HepG2 (cell line): ENCODE results near the gene TAF11. TPM values are rescaled to one million over a fixed set of nuclear protein-coding genes. Genes with fewer than 3 reads are reported as not detected.

Experiments used
- ATAC-seq: fragments of 200-7000 bp; cut with Tn5 transposase; 3 replicates; pipeline ENCODE4 v1.9.1; 2020; ENCODE audit warnings: mild to moderate bottlenecking, moderate library complexity
- BruUV-seq: library from RNA; stranded (reverse); fragments of 400-500 nt; replicated peaks from 2 replicates; lab custom pipeline; 2021; lab: Mats Ljungman, UMichigan
- CTCF ChIA-PET: fragments of 300-600 bp; formaldehyde crosslinking; extraction: SDS; loops from one replicate; lab custom pipeline; 2021; ENCODE audit warnings: low total read pairs, inconsistent platforms, low intra/inter-chr PET ratio; lab: Yijun Ruan, JAX
- POLR2A ChIA-PET: fragments of 350-600 bp; sonication (Branson Sonifier 250); formaldehyde crosslinking; loops from one replicate; lab custom pipeline; 2020; ENCODE audit warnings: antibody characterized with exemption, inconsistent platforms; lab: Yijun Ruan, JAX
- DNase-seq: peaks from one replicate; pipeline ENCODE4 v3.0.0-alpha.2; 2015; ENCODE audit warnings: low spot score
- FAIRE-seq: peaks from 3 replicates; lab custom pipeline; 2011; peaks lifted over from hg19 to GRCh38; lab: Jason Lieb, UNC
- H2AFZ ChIP-seq: one replicate; pipeline ENCODE4 v1.6.1; 2011; ENCODE audit warnings: low read length, inconsistent platforms
- H3K27ac ChIP-seq: fragments of 300-600 bp; 3 replicates; pipeline ENCODE4 v1.8.0; 2011; ENCODE audit warnings: mixed run types, mild to moderate bottlenecking, mixed read lengths, low read length, inconsistent platforms; ENCODE audit not compliant: insufficient read depth; ENCODE audit errors: extremely low read length
- H3K27me3 ChIP-seq, 2 experiments: fragments of 200-600 bp in 1 of 2; 2 replicates in 1 of 2; 3 replicates in 1 of 2; pipeline versions ENCODE4 v1.6.0 to v1.8.0; 2011; ENCODE audit warnings: low read length in 2 of 2, mild to moderate bottlenecking in 2 of 2, moderate library complexity in 2 of 2, inconsistent platforms in 1 of 2; ENCODE audit not compliant: insufficient read depth in 2 of 2, control insufficient read depth in 1 of 2
- H3K36me3 ChIP-seq, 2 experiments: fragments of 200-600 bp in 1 of 2; replicated peaks in 1 of 2; 2 replicates in 1 of 2; 3 replicates in 1 of 2; pipeline versions ENCODE4 v1.5.1 to v1.8.0; 2011; ENCODE audit warnings: low read length in 2 of 2, inconsistent platforms in 1 of 2; ENCODE audit not compliant: insufficient read depth in 2 of 2, control insufficient read depth in 1 of 2
- H3K4me1 ChIP-seq: 2 replicates; pipeline ENCODE4 v1.5.1; 2012; ENCODE audit warnings: low read length, inconsistent platforms; ENCODE audit not compliant: insufficient read depth
- H3K4me2 ChIP-seq: 2 replicates; pipeline ENCODE4 v1.6.0; 2011; ENCODE audit warnings: low read depth, low read length, inconsistent platforms
- H3K4me3 ChIP-seq, 3 experiments: fragments of 200-600 bp in 1 of 3; sonication (generic), shearing (Covaris generic) in 1 of 3; replicated peaks in 1 of 3; 2 replicates each; pipeline ENCODE4 v1.5.1; 2011 to 2016; ENCODE audit warnings: low read length in 3 of 3, inconsistent platforms in 2 of 3, low read depth in 2 of 3, mild to moderate bottlenecking in 2 of 3, control low read depth in 1 of 3, mixed read lengths in 1 of 3; ENCODE audit not compliant: insufficient read depth in 1 of 3
- H3K79me2 ChIP-seq: one replicate; pipeline ENCODE4 v1.6.1; 2011; ENCODE audit warnings: low read length, inconsistent platforms; ENCODE audit not compliant: insufficient read depth
- H3K9ac ChIP-seq: 2 replicates; pipeline ENCODE4 v1.6.0; 2011; ENCODE audit warnings: mild to moderate bottlenecking, low read depth, low read length, inconsistent platforms; ENCODE audit not compliant: insufficient read depth
- H3K9me3 ChIP-seq: 2 replicates; pipeline ENCODE4 v1.5.1; 2012; ENCODE audit warnings: mild to moderate bottlenecking, low read length
- H4K20me1 ChIP-seq: 2 replicates; pipeline ENCODE4 v1.6.0; 2011; ENCODE audit warnings: inconsistent platforms, mild to moderate bottlenecking, low read length, moderate library complexity; ENCODE audit not compliant: insufficient read depth
- AGO2 ChIP-seq: fragments of 200-400 bp; formaldehyde crosslinking; optimal IDR thresholded peaks from 2 replicates; pipeline ENCODE3; 2017; ENCODE audit warnings: mild to moderate bottlenecking, low read depth, low read length, moderate library complexity
- ARNTL ChIP-seq: sonication (generic); formaldehyde crosslinking; IDR thresholded peaks from 2 replicates; pipeline ENCODE4 v1.4.0; 2020; ENCODE audit warnings: mild to moderate bottlenecking, missing genetic modification reagents
- ATF7 ChIP-seq, 2 experiments: fragments of 450-650 bp in 1 of 2; sonication (generic) in 1 of 2; formaldehyde crosslinking in 1 of 2; IDR thresholded peaks; 2 replicates each; pipeline versions ENCODE4 v1.4.0 to v1.6.1; 2016 to 2020; ENCODE audit warnings: antibody characterized with exemption in 1 of 2, mild to moderate bottlenecking in 1 of 2, missing genetic modification reagents in 1 of 2
- CCDC6 ChIP-seq: sonication (generic); formaldehyde crosslinking; IDR thresholded peaks from 2 replicates; pipeline ENCODE4 v1.8.1; 2022; ENCODE audit warnings: mild to moderate bottlenecking, missing genetic modification reagents, moderate library complexity
- HDAC2 ChIP-seq: sonication (generic); formaldehyde crosslinking; IDR thresholded peaks from 2 replicates; pipeline ENCODE4 v1.4.0; 2020; ENCODE audit warnings: missing genetic modification reagents
- HNRNPLL ChIP-seq: fragments of 200-400 bp; formaldehyde crosslinking; IDR thresholded peaks from 2 replicates; pipeline ENCODE4 v1.6.1; 2017; ENCODE audit warnings: mild to moderate bottlenecking, low read depth, low read length; ENCODE audit not compliant: poor library complexity, severe bottlenecking
- NONO ChIP-seq, 2 experiments: fragments of 450-650 bp in 1 of 2; sonication (generic) in 1 of 2; formaldehyde crosslinking in 1 of 2; IDR thresholded peaks in 1 of 2; conservative IDR thresholded peaks in 1 of 2; 2 replicates each; pipeline versions ENCODE4 v1.6.1 to v1.8.0; 2017 to 2022; ENCODE audit warnings: mild to moderate bottlenecking in 1 of 2, missing genetic modification reagents in 1 of 2, moderate library complexity in 1 of 2
- PRPF4 ChIP-seq: fragments of 200-400 bp; formaldehyde crosslinking; IDR thresholded peaks from 2 replicates; pipeline ENCODE4 v1.6.1; 2016; ENCODE audit warnings: low read length, low read depth; ENCODE audit not compliant: poor library complexity, severe bottlenecking
- ZNF121 ChIP-seq: sonication (generic); formaldehyde crosslinking; IDR thresholded peaks from 2 replicates; pipeline ENCODE4 v1.5.0; 2020; ENCODE audit warnings: mild to moderate bottlenecking, missing genetic modification reagents
- ZNF30 ChIP-seq: sonication (generic); formaldehyde crosslinking; IDR thresholded peaks from 2 replicates; pipeline ENCODE4 v1.5.0; 2020; ENCODE audit warnings: mild to moderate bottlenecking, missing genetic modification reagents
- WGBS: methylation state at CpG from one replicate; pipeline ENCODE4 v1.1.6; 2017; ENCODE audit warnings: low lambda C conversion rate; 5-methylcytosine and 5-hydroxymethylcytosine counted together
- in situ Hi-C: cut with HindIII; loops from 2 replicates; pipeline ENCODE4 v1.10.0; 2017; ENCODE audit warnings: low pct_unique_long_range_greater_than_20kb; ENCODE audit not compliant: extremely low pct_ligation_motif_present
- intact Hi-C: fragments of 100-400 bp; cut with micrococcal nuclease; formaldehyde crosslinking; loops from one replicate; pipeline ENCODE4 v1.10.0; 2022; ENCODE audit not compliant: unreplicated experiment
- polyA plus RNA-seq, 8 experiments: library from polyadenylated mRNA; depleted of rRNA in 3 of 8; stranded (reverse) in 7 of 8; unstranded in 1 of 8; fragments of >200 nt; fragmentation: Illumina TruSeq in 4 of 8; extraction: Trizol in 4 of 8; gene quantifications; 2 replicates each; pipeline versions ENCODE4 v1.2.1 to v1.2.3, GENCODE V29; 2011 to 2016; ENCODE audit warnings: low read depth in 4 of 8, missing spikeins in 1 of 8, mixed read lengths in 1 of 8; ENCODE audit not compliant: insufficient read depth in 1 of 8
- total RNA-seq, 5 experiments: library from RNA; depleted of rRNA; stranded (reverse); fragments of >200 nt; fragmentation: Illumina TruSeq; extraction: Trizol; gene quantifications; 2 replicates each; pipeline ENCODE4 v1.2.3, GENCODE V29; 2016; ENCODE audit warnings: low read depth in 1 of 5
- TF ChIP-seq, protein P1 (sequence below): sonication (generic); formaldehyde crosslinking; IDR thresholded peaks from 2 replicates; pipeline ENCODE4 v1.8.1; 2023; ENCODE audit warnings: mild to moderate bottlenecking, missing genetic modification reagents
- TF ChIP-seq, protein P2 (sequence below): sonication (generic); formaldehyde crosslinking; IDR thresholded peaks from 2 replicates; pipeline ENCODE4 v1.8.0; 2022; ENCODE audit warnings: missing genetic modification reagents, low read depth, mild to moderate bottlenecking, borderline replicate concordance
- TF ChIP-seq, protein P3 (sequence below): sonication (generic); formaldehyde crosslinking; IDR thresholded peaks from 2 replicates; pipeline ENCODE4 v1.4.0; 2020; ENCODE audit warnings: missing genetic modification reagents
- TF ChIP-seq, protein P4 (sequence below): sonication (generic); formaldehyde crosslinking; IDR thresholded peaks from 2 replicates; pipeline ENCODE4 v1.9.0; 2022; ENCODE audit warnings: low read depth, missing genetic modification reagents

TAF11 gene
- total and polyA plus RNA-seq, 2 of the 13 experiments (the other 11 are each of a cell fraction or from before 2014, with no cell fraction given) = 35.4 to 73.6 TPM

DNA sequence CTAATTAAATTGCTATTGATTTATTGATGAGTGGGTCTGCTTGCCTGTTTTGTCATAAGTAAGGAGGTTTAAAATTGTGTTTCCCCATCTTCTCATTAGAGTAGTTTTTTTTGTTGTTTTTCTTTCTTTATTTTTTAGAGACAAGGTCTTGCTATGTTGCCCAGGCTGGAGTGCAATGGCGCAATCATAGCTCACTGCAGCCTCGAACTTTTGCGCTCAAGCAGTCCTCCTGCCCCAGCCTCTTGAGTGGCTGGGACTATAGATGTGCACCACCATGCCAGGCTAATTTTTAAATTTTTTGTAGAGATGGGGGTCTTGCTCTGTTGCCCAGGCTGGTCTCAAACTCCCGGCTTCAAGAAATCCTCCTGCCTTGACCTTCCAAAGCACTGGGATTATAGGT lies 32.3 kb upstream of the TAF11 start:
- no peaks in the 10 kb centered on the region for H3K9me3 ChIP-seq
- no peak for ATAC-seq
- CTCF ChIA-PET = no interaction called here
- no peaks in the 10 kb centered on the region for H3K79me2 ChIP-seq
- H3K27me3 ChIP-seq = no peaks in the 10 kb centered on the region
- no peaks in the 10 kb centered on the region; a peak in 1 of 5 replicates for H3K36me3 ChIP-seq
- no peak for FAIRE-seq
- no peak overlapping the region for H3K9ac ChIP-seq
- TF ChIP-seq PRPF4 = no peak
- peak; percentile 59 for TF ChIP-seq ZNF121 (CRISPR knock-in tag)
- no peak for TF ChIP-seq NONO (IDR thresholded peaks at IDR 0.05)
- TF ChIP-seq NONO (CRISPR knock-in tag; conservative IDR thresholded peaks at IDR 0.05) = no peak
- TF ChIP-seq ZNF30 (CRISPR knock-in tag) = no peak
- no peak overlapping the region for H3K4me2 ChIP-seq
- intact Hi-C loops (no loop called here), in situ Hi-C loops (no loop called here)
- no TSS peak for BruUV-seq
- no peaks in the 10 kb centered on the region for H4K20me1 ChIP-seq
- WGBS = over 99% methylated on average over 4 of the region's 4 CpGs
- H3K4me3 ChIP-seq = no peak overlapping the region
- POLR2A ChIA-PET = no interaction called here
- H2AFZ ChIP-seq = no peak overlapping the region
- H3K27ac ChIP-seq = no peak overlapping the region
- DNase-seq = no peak
- H3K4me1 ChIP-seq = peaks cover 7% of the 10 kb centered on the region

DNA sequence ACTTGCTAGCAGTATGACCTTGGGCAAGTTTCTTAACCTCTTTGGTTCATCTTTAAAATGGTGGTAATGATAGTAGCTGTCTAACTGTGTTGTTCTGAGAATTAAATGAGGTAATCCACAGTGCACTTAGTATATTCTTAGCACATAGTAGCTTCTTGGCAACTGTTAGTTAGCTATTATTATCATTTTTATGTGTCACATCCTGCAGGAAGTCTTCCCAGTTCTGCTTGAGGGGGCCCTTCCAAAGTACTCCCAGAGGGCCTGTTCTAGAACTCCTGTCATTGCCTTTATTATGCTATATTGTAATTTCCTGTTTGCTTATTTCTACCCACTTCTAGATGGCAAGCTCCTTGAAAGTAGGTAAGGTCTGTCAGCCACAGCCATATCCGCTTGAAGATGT lies 31.8 kb upstream of the TAF11 start:
- WGBS = 95% methylated on average over 1 of the region's 1 CpG
- H3K4me1 ChIP-seq = peaks cover 4% of the 10 kb centered on the region
- in situ Hi-C loops = no loop called here

More for the DNA sequence above, 31.8 kb upstream of the TAF11 start:
- no peak overlapping the region for H3K9ac ChIP-seq
- no peak for ATAC-seq
- H2AFZ ChIP-seq = no peak overlapping the region
- no peak overlapping the region for H3K4me3 ChIP-seq
- intact Hi-C loops = no loop called here
- ChIA-PET CTCF (no interaction called here), POLR2A (no interaction called here)
- no peaks in the 10 kb centered on the region; a peak in 1 of 5 replicates for H3K36me3 ChIP-seq
- no peak overlapping the region for H3K27ac ChIP-seq
- H4K20me1 ChIP-seq = no peaks in the 10 kb centered on the region
- BruUV-seq = no TSS peak
- H3K4me2 ChIP-seq = no peak overlapping the region
- DNase-seq = no peak
- H3K27me3 ChIP-seq = no peaks in the 10 kb centered on the region
- no peaks in the 10 kb centered on the region for H3K9me3 ChIP-seq
- no peak for FAIRE-seq
- no peaks in the 10 kb centered on the region for H3K79me2 ChIP-seq
- no peak for TF ChIP-seq ATF7 (IDR thresholded peaks at IDR 0.05)
- no peak for TF ChIP-seq ATF7 (CRISPR knock-in tag; IDR thresholded peaks at IDR 0.05)
- no peak for TF ChIP-seq HDAC2
- no peak for TF ChIP-seq ARNTL (CRISPR knock-in tag)
- TF ChIP-seq, protein P1, sequence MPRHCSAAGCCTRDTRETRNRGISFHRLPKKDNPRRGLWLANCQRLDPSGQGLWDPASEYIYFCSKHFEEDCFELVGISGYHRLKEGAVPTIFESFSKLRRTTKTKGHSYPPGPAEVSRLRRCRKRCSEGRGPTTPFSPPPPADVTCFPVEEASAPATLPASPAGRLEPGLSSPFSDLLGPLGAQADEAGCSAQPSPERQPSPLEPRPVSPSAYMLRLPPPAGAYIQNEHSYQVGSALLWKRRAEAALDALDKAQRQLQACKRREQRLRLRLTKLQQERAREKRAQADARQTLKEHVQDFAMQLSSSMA (CRISPR knock-in tag) = no peak
- TF ChIP-seq, protein P2, sequence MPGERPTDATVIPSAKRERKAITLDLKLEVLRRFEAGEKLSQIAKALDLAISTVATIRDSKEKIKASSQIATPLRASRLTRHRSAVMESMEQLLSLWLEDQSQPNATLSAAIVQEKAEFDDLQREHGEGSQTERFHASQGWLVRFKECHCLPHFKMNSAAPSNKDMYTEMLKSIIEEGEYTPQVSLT (CRISPR knock-in tag) = no peak
- TF ChIP-seq, protein P3, sequence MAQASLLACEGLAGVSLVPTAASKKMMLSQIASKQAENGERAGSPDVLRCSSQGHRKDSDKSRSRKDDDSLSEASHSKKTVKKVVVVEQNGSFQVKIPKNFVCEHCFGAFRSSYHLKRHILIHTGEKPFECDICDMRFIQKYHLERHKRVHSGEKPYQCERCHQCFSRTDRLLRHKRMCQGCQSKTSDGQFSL (CRISPR knock-in tag) = no peak
- TF ChIP-seq HNRNPLL = no peak
- no peak for TF ChIP-seq AGO2
- no peak for TF ChIP-seq CCDC6
- TF ChIP-seq, protein P4, sequence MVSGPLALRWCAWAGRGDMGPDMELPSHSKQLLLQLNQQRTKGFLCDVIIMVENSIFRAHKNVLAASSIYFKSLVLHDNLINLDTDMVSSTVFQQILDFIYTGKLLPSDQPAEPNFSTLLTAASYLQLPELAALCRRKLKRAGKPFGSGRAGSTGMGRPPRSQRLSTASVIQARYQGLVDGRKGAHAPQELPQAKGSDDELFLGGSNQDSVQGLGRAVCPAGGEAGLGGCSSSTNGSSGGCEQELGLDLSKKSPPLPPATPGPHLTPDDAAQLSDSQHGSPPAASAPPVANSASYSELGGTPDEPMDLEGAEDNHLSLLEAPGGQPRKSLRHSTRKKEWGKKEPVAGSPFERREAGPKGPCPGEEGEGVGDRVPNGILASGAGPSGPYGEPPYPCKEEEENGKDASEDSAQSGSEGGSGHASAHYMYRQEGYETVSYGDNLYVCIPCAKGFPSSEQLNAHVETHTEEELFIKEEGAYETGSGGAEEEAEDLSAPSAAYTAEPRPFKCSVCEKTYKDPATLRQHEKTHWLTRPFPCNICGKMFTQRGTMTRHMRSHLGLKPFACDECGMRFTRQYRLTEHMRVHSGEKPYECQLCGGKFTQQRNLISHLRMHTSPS (CRISPR knock-in tag) = no peak
